Fibroblast of villous mesenchyme (primary cell): Measurements from ENCODE around the gene LRRK2. TPM values are rescaled to one million over a fixed set of nuclear protein-coding genes. Genes with fewer than 3 reads are reported as not detected.

Experiments
- DNase-seq: peaks from one replicate; pipeline ENCODE4 v3.0.0-alpha.2; 2010; ENCODE audit warnings: low read depth
- H3K4me3 ChIP-seq: 2 replicates; pipeline ENCODE4 v1.5.1; 2011; ENCODE audit warnings: low read depth, mild to moderate bottlenecking, low read length
- total RNA-seq: library from RNA; depleted of rRNA; stranded (reverse); fragments of >200 nt; gene quantifications from 2 replicates; pipeline ENCODE4 v1.2.3, GENCODE V29; 2012
- TF ChIP-seq, protein P1 (sequence below): IDR thresholded peaks from 2 replicates; pipeline ENCODE4 v1.5.1; 2012; ENCODE audit warnings: low read depth, mild to moderate bottlenecking, low read length; ENCODE audit not compliant: insufficient read depth

The LRRK2 gene
- total RNA-seq, 1 donor = 1.3 TPM

DNA sequence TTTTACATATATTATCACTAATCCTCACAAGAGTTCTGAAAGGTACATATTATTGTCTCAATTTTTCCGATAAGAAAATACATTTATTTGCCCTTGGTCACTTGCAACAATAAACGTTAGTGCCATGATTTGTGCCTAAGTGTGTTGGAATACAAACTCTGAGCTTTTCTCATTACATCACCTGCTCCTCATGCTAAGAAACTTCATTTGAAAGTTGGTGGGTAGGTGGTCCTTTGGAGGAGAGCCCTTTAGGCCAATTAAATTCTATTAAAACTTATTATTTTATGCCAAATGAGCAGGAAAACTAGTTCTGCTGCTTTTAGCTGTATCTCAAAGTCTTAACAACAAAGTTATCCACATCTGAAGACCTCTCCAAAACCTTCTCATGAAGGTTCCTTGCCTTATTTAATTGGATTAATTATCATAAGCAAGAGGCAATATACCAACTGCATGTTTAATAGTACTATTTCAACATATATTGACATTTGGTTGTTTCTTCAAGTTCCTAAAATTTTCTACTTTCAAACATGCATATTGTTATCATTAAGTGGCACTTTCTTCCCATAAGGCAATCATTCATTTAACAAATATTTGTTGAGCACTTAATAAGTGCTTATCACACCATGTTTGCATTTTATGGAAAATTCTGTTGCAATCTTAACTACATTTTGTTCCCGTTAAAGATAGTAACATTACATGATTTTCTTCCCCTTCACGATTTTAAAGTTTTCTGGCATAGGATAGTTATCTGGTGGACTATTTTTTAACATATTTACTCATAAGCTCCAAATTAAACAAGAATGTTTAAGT lies 40.1 kb upstream of the LRRK2 start:
- TF ChIP-seq, protein P1, sequence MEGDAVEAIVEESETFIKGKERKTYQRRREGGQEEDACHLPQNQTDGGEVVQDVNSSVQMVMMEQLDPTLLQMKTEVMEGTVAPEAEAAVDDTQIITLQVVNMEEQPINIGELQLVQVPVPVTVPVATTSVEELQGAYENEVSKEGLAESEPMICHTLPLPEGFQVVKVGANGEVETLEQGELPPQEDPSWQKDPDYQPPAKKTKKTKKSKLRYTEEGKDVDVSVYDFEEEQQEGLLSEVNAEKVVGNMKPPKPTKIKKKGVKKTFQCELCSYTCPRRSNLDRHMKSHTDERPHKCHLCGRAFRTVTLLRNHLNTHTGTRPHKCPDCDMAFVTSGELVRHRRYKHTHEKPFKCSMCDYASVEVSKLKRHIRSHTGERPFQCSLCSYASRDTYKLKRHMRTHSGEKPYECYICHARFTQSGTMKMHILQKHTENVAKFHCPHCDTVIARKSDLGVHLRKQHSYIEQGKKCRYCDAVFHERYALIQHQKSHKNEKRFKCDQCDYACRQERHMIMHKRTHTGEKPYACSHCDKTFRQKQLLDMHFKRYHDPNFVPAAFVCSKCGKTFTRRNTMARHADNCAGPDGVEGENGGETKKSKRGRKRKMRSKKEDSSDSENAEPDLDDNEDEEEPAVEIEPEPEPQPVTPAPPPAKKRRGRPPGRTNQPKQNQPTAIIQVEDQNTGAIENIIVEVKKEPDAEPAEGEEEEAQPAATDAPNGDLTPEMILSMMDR = no peak
- no peak for DNase-seq
- H3K4me3 ChIP-seq = no peak overlapping the region

DNA sequence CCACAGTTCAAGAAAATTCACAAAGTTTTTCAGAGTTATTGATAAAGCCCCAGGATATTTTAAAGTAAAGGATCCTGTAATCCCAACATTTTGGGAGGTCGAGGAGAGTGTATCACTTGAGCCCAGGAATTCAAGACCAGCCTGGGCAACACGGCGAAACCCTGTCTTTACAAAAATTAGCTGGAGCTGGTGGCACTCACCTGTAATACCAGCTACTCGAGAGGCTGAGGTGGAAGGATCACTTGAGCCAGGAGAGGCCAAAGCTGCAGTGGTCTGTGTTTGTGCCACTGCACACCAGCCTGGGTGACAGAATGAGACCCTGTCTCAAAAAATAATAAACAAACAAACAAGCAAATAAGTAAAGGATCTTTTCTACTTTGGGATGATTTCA lies 39.5 kb upstream of the LRRK2 start:
- no peak overlapping the region for H3K4me3 ChIP-seq

DNA sequence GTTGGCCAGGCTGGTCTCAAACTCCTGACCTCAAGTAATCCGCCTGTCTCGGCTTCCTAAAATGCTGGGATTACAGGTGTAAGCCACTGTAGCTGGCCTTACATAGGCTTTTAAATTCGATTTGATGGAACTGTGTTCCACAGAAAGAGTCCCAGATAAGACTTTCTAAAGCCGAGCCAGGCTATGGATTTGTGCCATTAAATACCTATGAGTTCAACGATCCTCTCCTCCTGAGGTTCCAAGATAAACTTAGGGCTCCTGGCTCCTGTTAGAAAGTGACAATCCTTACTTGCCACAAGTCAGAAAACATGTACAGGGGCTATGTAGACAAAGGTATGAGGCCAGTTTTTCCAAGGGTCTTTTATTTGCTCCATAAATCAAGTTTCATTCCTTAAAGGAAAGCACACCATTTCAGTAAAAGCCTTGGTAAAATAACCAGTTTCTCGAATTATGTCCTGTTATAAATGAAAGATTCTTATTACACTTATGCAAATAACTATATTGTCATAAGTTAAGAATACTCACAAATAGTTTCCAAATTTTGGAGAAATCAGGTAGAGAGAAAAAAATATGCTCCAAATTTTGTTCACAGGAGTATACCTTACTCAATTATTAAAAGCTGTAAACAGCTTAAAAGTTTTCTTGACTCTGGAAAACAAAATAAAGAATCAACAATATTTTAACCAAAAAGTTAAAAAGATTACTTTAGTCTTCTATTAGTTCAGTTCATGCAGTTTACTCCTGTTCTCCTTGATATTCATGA lies 36.1 kb upstream of the LRRK2 start:
- DNase-seq = no peak
- H3K4me3 ChIP-seq = no peak overlapping the region
- TF ChIP-seq, protein P1 = no peak

More for the DNA sequence above, 39.5 kb upstream of the LRRK2 start:
- TF ChIP-seq, protein P1 = no peak
- DNase-seq = no peak

DNA sequence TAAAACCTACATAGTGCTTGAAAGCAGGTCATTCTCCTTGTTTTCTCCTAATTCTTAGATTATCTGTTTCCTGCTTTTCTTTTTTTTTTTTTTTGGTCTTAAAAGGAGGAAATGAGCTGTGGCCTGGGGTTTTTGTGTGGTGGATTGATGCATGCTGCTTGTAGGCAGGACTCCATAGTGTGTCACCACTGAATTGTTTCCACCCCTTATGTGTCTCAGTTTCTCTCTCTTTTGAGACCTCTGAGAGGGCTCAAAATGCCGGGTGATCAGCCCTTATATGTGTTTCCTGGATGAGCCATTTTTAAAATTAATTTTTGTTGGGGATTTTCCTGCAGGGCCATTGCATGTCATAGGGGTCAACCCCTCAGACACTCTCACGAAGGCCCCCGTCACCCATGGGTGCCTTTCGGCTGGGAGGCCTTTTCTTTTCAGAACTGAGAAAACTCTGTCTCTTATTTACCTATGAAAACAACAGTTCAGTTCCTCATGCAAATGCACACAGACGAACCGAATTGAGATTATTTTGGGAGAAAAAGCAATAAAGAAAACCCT lies 32.0 kb upstream of the LRRK2 start:
- no peak overlapping the region for H3K4me3 ChIP-seq
- no peak for DNase-seq
- TF ChIP-seq, protein P1 = no peak

DNA sequence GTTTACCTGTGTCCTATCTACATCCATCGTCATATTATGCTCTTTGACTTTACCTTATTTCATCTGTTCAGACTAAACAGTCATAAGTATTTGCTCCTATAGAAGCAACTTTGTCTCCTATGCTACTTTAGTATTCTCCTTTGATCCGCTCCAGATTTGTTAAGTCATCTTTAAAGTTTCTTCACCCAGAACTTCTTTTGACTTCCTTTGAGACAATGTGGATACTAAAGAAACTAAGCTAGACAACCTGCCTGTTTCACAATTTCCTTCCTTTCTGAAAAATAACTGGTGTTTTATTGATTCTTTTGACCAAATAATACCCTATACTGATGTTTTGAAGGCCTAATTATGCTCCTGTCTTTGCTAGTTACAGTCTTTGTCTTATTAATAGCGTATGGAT lies 30.0 kb upstream of the LRRK2 start:
- no peak for DNase-seq
- H3K4me3 ChIP-seq = no peak overlapping the region
- TF ChIP-seq, protein P1 = no peak

DNA sequence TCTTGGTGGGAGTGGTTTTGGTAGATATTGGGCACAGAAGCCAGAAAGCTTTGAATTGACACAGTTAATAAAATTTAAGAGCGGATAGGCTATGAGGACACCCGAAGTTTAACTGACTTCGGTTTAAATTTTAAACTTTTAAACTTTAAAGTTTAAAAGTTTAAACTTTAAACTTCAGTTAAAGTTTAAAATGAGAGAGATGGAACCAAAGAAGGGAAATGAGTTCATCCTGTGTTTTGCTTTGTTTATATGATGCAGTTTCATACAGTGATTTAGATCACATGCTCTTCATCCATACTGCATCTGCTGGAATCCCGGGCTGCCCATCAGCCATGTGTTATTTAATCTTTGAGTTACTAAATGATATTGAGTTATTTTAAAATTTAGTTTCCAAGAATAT lies 27.2 kb upstream of the LRRK2 start:
- TF ChIP-seq, protein P1 = no peak
- no peak overlapping the region for H3K4me3 ChIP-seq
- DNase-seq = no peak
